Measurements from ENCODE around the gene MMAA.
"Not testable (repeated sequence)": the region's sequence is repeated elsewhere in the genome, so short reads cannot be mapped to it uniquely, and the experiment has no call there.

Gene MMAA

GRCh38 chr4:145618932-145619638 lies at the start of gene MMAA:
TSS of gene MMAA (plus strand) at chr4:145619385. CDS start at chr4:145639140, 19,755 bp downstream.
- DNase-seq (ENCODE audit: low read depth) = peak; percentile 69

GRCh38 chr4:145574546-145574945 lies 44.6 kb upstream of the MMAA start:
- DNase-seq (ENCODE audit: low read depth) = not testable (repeated sequence)

- DNase-seq (ENCODE audit: low read depth) = no peak
Observed at GRCh38 chr4:145580906-145581305, 38.3 kb upstream of the MMAA start.

- no peak for DNase-seq (ENCODE audit: low read depth)
Observed at GRCh38 chr4:145583191-145584055, 35.8 kb upstream of the MMAA start.

GRCh38 chr4:145587088-145587754 lies 32.0 kb upstream of the MMAA start:
- DNase-seq (ENCODE audit: low read depth) = no peak

GRCh38 chr4:145589381-145589780 lies 29.8 kb upstream of the MMAA start:
- DNase-seq (ENCODE audit: low read depth) = not testable (repeated sequence)

GRCh38 chr4:145589916-145590702 lies 29.1 kb upstream of the MMAA start:
- no peak for DNase-seq (ENCODE audit: low read depth)

- DNase-seq (ENCODE audit: low read depth) = no peak
Observed at GRCh38 chr4:145602129-145602760, 16.9 kb upstream of the MMAA start.

GRCh38 chr4:145605941-145606340 lies 13.2 kb upstream of the MMAA start:
- DNase-seq (ENCODE audit: low read depth) = no peak

- DNase-seq (ENCODE audit: low read depth) = peak; percentile 40
Observed at GRCh38 chr4:145609481-145610427, 9.4 kb upstream of the MMAA start.

- DNase-seq (ENCODE audit: low read depth) = no peak
Observed at GRCh38 chr4:145613566-145614232, 5.5 kb upstream of the MMAA start.

GRCh38 chr4:145614233-145614610 lies 5.0 kb upstream of the MMAA start:
- no peak for DNase-seq (ENCODE audit: low read depth)

GRCh38 chr4:145618210-145618931 lies 814 bp upstream of the MMAA start:
- no peak for DNase-seq (ENCODE audit: low read depth)

- DNase-seq (ENCODE audit: low read depth) = peak; percentile 8
Observed at GRCh38 chr4:145619639-145619996, 433 bp downstream of the MMAA start.

- DNase-seq (ENCODE audit: low read depth) = not testable (repeated sequence)
Observed at GRCh38 chr4:145622067-145622466, 2.9 kb downstream of the MMAA start.

- peak; percentile 18 for DNase-seq (ENCODE audit: low read depth)
Observed at GRCh38 chr4:145623831-145624230, 4.6 kb downstream of the MMAA start.

GRCh38 chr4:145625677-145626622 lies 6.8 kb downstream of the MMAA start:
- DNase-seq (ENCODE audit: low read depth) = no peak

- DNase-seq (ENCODE audit: low read depth) = no peak
Observed at GRCh38 chr4:145626623-145626982, 7.4 kb downstream of the MMAA start.
